ENCODE results near the gene SEMA6B.

The SEMA6B gene

GRCh38 chr19:4583961-4584669, 24.6 kb upstream of the SEMA6B start:
- Histone ChIP-seq H3K4me2 (ENCODE audit: low read length) (peak overlapping the region; percentile 69), H3K36me3 (ENCODE audit: control insufficient read depth, low read length) (no peaks in the 10 kb centered on the region), H3K9me3 (ENCODE audit: control insufficient read depth, insufficient read depth, low read length) (no peaks in the 10 kb centered on the region), H3K79me2 (ENCODE audit: control insufficient read depth, low read length) (no peaks in the 10 kb centered on the region), H3F3A (ENCODE audit: control insufficient read depth, insufficient read depth) (0 out of 2 replicates have a peak, but pooled peaks cover 3% of the 10 kb centered on the region), H3K4me3 (ENCODE audit: low read length) (peak overlapping the region; percentile 62), H3K4me1 (ENCODE audit: control insufficient read depth, low read length) (peaks cover 9% of the 10 kb centered on the region), H4K20me1 (ENCODE audit: control insufficient read depth, insufficient read depth, low read depth, low read length) (no peaks in the 10 kb centered on the region), H3K27me3 (ENCODE audit: control insufficient read depth, low read length) (peaks cover 69% of the 10 kb centered on the region), H3K27ac (ENCODE audit: low read depth, low read length) (no peak overlapping the region), H3K9me2 (replicated peaks; ENCODE audit: control insufficient read depth, low read length) (no peaks in the 10 kb centered on the region)
- TF ChIP-seq, protein P1, sequence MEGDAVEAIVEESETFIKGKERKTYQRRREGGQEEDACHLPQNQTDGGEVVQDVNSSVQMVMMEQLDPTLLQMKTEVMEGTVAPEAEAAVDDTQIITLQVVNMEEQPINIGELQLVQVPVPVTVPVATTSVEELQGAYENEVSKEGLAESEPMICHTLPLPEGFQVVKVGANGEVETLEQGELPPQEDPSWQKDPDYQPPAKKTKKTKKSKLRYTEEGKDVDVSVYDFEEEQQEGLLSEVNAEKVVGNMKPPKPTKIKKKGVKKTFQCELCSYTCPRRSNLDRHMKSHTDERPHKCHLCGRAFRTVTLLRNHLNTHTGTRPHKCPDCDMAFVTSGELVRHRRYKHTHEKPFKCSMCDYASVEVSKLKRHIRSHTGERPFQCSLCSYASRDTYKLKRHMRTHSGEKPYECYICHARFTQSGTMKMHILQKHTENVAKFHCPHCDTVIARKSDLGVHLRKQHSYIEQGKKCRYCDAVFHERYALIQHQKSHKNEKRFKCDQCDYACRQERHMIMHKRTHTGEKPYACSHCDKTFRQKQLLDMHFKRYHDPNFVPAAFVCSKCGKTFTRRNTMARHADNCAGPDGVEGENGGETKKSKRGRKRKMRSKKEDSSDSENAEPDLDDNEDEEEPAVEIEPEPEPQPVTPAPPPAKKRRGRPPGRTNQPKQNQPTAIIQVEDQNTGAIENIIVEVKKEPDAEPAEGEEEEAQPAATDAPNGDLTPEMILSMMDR (IDR thresholded peaks at IDR 0.05; ENCODE audit: low read depth, low read length, poor library complexity, severe bottlenecking), result no peak
- no peak for TF ChIP-seq EZH2phosphoT487 (IDR thresholded peaks at IDR 0.05; ENCODE audit: borderline replicate concordance, low read length)

- TF ChIP-seq, protein P1 (IDR thresholded peaks at IDR 0.05; ENCODE audit: low read depth, low read length, poor library complexity, severe bottlenecking), result no peak
- no peak for TF ChIP-seq EZH2phosphoT487 (IDR thresholded peaks at IDR 0.05; ENCODE audit: borderline replicate concordance, low read length)
- Histone ChIP-seq H3K9me3 (ENCODE audit: control insufficient read depth, insufficient read depth, low read length) (no peaks in the 10 kb centered on the region), H3F3A (ENCODE audit: control insufficient read depth, insufficient read depth) (0 out of 2 replicates have a peak, but pooled peaks cover 3% of the 10 kb centered on the region), H3K9me2 (replicated peaks; ENCODE audit: control insufficient read depth, low read length) (no peaks in the 10 kb centered on the region), H4K20me1 (ENCODE audit: control insufficient read depth, insufficient read depth, low read depth, low read length) (no peaks in the 10 kb centered on the region), H3K4me3 (ENCODE audit: low read length) (no peak overlapping the region), H3K27ac (ENCODE audit: low read depth, low read length) (no peak overlapping the region), H3K27me3 (ENCODE audit: control insufficient read depth, low read length) (peaks cover 68% of the 10 kb centered on the region), H3K4me2 (ENCODE audit: low read length) (no peak overlapping the region), H3K36me3 (ENCODE audit: control insufficient read depth, low read length) (no peaks in the 10 kb centered on the region), H3K4me1 (ENCODE audit: control insufficient read depth, low read length) (peaks cover 9% of the 10 kb centered on the region), H3K79me2 (ENCODE audit: control insufficient read depth, low read length) (no peaks in the 10 kb centered on the region)
These were observed 23.7 kb upstream of the SEMA6B start for GRCh38 chr19:4582980-4583842.

DNA sequence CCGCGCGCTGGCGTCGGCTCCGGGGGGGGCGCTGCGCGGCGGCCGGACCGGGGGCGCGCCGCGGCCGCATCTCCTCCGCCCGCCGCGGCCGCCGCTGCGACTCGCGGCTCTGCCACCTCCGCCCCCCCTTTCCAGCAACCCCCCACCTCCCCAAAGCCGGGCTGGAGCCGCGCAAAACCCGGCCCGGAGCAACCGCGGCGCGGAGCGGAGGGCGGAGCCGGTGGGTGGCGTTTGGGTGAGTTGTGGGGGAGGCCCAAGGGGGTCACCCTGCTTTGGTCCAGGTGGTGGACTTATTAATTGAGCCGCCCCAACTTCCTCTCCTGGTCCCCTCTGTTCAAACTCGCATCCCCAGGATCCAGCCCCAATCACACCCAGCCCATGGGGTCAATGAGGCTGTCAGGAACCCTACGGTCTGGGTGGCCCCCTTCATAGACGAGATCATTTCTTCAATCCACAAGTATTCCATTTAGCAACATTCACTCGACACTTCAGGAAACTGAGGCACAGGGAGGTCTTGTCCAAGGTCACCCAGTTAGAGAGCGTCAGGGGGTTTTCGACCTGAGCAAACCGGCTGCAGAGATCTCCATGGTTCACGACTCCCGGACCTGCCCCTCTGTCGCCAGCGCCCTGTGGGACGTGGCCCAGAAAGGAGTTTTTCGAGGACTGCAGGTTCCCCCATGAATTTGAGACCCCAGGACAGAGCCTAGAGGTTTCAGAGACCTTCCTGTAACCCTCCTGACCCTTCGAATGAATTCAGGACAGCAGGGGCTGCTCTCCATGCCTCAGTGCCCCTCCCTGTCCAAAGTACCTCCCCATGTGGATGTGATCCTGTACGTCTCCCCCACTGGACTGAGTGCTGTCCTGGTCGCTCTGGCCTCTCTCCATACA, 22.4 kb upstream of the SEMA6B start:
- H3K4me2 ChIP-seq (ENCODE audit: low read length), result peak overlapping the region; percentile 24; the same call in 1 of the 2 replicates
- H3K27ac ChIP-seq (ENCODE audit: low read depth, low read length), result no peak overlapping the region
- 0 out of 2 replicates have a peak, but pooled peaks cover 3% of the 10 kb centered on the region for H3F3A ChIP-seq (ENCODE audit: control insufficient read depth, insufficient read depth)
- peaks cover 63% of the 10 kb centered on the region for H3K27me3 ChIP-seq (ENCODE audit: control insufficient read depth, low read length)
- H4K20me1 ChIP-seq (ENCODE audit: control insufficient read depth, insufficient read depth, low read depth, low read length), result no peaks in the 10 kb centered on the region
- TF ChIP-seq, protein P1 (IDR thresholded peaks at IDR 0.05; ENCODE audit: low read depth, low read length, poor library complexity, severe bottlenecking), result no peak
- TF ChIP-seq EZH2phosphoT487 (IDR thresholded peaks at IDR 0.05; ENCODE audit: borderline replicate concordance, low read length), result 0 out of 2 replicates have a peak, but pooled peaks have one; percentile 68
- no peaks in the 10 kb centered on the region for H3K9me2 ChIP-seq (replicated peaks; ENCODE audit: control insufficient read depth, low read length)
- no peaks in the 10 kb centered on the region for H3K36me3 ChIP-seq (ENCODE audit: control insufficient read depth, low read length)
- H3K9me3 ChIP-seq (ENCODE audit: control insufficient read depth, insufficient read depth, low read length), result no peaks in the 10 kb centered on the region
- H3K79me2 ChIP-seq (ENCODE audit: control insufficient read depth, low read length), result no peaks in the 10 kb centered on the region
- H3K4me1 ChIP-seq (ENCODE audit: control insufficient read depth, low read length), result peaks cover 9% of the 10 kb centered on the region
- H3K4me3 ChIP-seq (ENCODE audit: low read length), result no peak overlapping the region

Data from DOHH2 (cell line).